Stimulated activated CD4-positive, alpha-beta T cell treated with anti-CD3 and anti-CD28 coated beads, TNF-alpha, amount 100 ng/mL, for 4 hours (primary cell): Measurements from ENCODE around the gene P2RY11.
A peak's percentile ranks its signal among the peaks of the same experiment; 100 is the strongest.

Experiments
- DNase-seq, 3 experiments: peaks; one replicate each; pipeline ENCODE4 v3.0.0-alpha.2; 2020; ENCODE audit warnings: low read depth in 3 of 3

P2RY11 gene

GRCh38 chr19:10093295-10094186 lies 18.0 kb upstream of the P2RY11 start:
- no peak for DNase-seq

- no peak for DNase-seq
Observed at GRCh38 chr19:10095622-10095947, 15.9 kb upstream of the P2RY11 start.

- DNase-seq = peak; percentile 75 to 85 (median 82)
Observed at GRCh38 chr19:10095948-10096614, 15.4 kb upstream of the P2RY11 start.

- DNase-seq = no peak
Observed at GRCh38 chr19:10096615-10096963, 14.9 kb upstream of the P2RY11 start.

- DNase-seq = no peak
Observed at GRCh38 chr19:10100163-10100785, 11.2 kb upstream of the P2RY11 start.

GRCh38 chr19:10102787-10103236 lies 8.7 kb upstream of the P2RY11 start:
- no peak for DNase-seq

GRCh38 chr19:10104130-10104513 lies 7.4 kb upstream of the P2RY11 start:
- no peak for DNase-seq

GRCh38 chr19:10104665-10105508 lies 6.6 kb upstream of the P2RY11 start:
- DNase-seq = peak in 1 of 3 experiments; percentile 70

GRCh38 chr19:10105509-10106099 lies 5.9 kb upstream of the P2RY11 start:
- peak in 2 of 3 experiments; percentile 70 to 77 for DNase-seq

- DNase-seq = peak; percentile 89 to 95 (median 92)
Observed at GRCh38 chr19:10106100-10106936, 5.2 kb upstream of the P2RY11 start, which contains the start of gene PPAN. TSS of gene PPAN (plus strand) at chr19:10106362. CDS start at chr19:10106395, 33 bp downstream.

GRCh38 chr19:10107254-10107653 lies 4.2 kb upstream of the P2RY11 start:
- DNase-seq = no peak

GRCh38 chr19:10107817-10108367 lies 3.6 kb upstream of the P2RY11 start:
- DNase-seq = no peak

- DNase-seq = no peak
Observed at GRCh38 chr19:10109528-10109927, 2.0 kb upstream of the P2RY11 start.

GRCh38 chr19:10110076-10110971 lies 1.2 kb upstream of the P2RY11 start:
- no peak for DNase-seq

- DNase-seq = no peak
Observed at GRCh38 chr19:10110972-10111317, 548 bp upstream of the P2RY11 start.

GRCh38 chr19:10112037-10112761 lies 706 bp downstream of the P2RY11 start:
- DNase-seq = no peak

GRCh38 chr19:10112895-10113591 lies 1.6 kb downstream of the P2RY11 start:
- DNase-seq = peak; percentile 52 to 63 (median 55)

GRCh38 chr19:10113592-10113963 lies 2.1 kb downstream of the P2RY11 start:
- no peak for DNase-seq
